ENCODE measurements around the gene RECK. TPM values are rescaled to one million over a fixed set of nuclear protein-coding genes. Genes with fewer than 3 reads are reported as not detected.

Gene RECK
- total RNA-seq, 1 experiment from 2014 or later: 13.2 TPM

DNA sequence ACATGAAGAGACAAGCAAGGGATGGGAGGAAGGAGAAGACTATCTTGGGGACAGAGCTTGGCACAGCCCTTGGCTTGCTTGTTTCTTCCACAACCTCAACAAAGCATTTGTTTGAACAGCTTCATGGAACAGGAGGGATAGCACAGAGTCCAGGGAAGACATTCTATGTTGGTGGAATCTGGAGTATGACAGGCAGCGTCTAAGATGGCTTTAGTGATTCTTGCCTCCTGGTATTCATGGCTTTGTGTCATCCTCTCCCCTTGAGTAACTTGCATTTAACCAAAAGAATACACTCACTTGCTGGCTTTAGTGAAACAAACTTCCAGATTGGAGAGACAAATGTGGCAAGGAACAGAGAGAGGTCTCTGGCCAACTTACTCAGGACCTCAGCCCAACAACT is 30.8 kb upstream of the RECK start:
- Histone ChIP-seq H3K9me3 (ENCODE audit: control insufficient read depth, insufficient read depth, low read depth, low read length) (no peaks in the 10 kb centered on the region), H3K27me3 (ENCODE audit: control insufficient read depth, insufficient read depth, low read length) (peaks cover 69% of the 10 kb centered on the region), H3K4me3 (ENCODE audit: low read depth in 2 of 2, low read length in 2 of 2) (no peak overlapping the region), H3K4me1 (ENCODE audit: control insufficient read depth, insufficient read depth, low read length) (no peaks in the 10 kb centered on the region), H3K27ac (ENCODE audit: low read length) (no peak overlapping the region), H3K36me3 (ENCODE audit: control insufficient read depth, insufficient read depth, low read length) (no peaks in the 10 kb centered on the region)
- DNase-seq (ENCODE audit: low read depth, low spot score): no peak
- TF ChIP-seq CTCF (IDR thresholded peaks at IDR 0.05): no peak
- TF ChIP-seq REST (IDR thresholded peaks at IDR 0.05; ENCODE audit: insufficient read depth in 1 of 2, low read depth in 2 of 2, low read length in 1 of 2): no peak
- TF ChIP-seq SIN3A (IDR thresholded peaks at IDR 0.05; ENCODE audit: borderline replicate concordance, insufficient read depth, low read depth, low read length): no peak
- no peak for TF ChIP-seq TCF7L2 (IDR thresholded peaks at IDR 0.05; ENCODE audit: low read depth, low read length)
- no peak for TF ChIP-seq POLR2AphosphoS5 (IDR thresholded peaks at IDR 0.05; ENCODE audit: low read depth, low read length)
- ATAC-seq: no peak
- ChIA-PET POLR2A (no interaction called here), CTCF (interaction anchor here (1.6 kb wide), 1 partner anchor 18 kb away, joined by 5 read pairs; no protein-coding TSS in a partner anchor)
- BruUV-seq (replicated peaks): no TSS peak
- in situ Hi-C loops (cut with HindIII; ENCODE audit: low pct_unique_long_range_greater_than_20kb, low sequenced_read_pairs) (no loop called here), intact Hi-C loops (cut with micrococcal nuclease; ENCODE audit: unreplicated experiment) (no loop called here)

DNA sequence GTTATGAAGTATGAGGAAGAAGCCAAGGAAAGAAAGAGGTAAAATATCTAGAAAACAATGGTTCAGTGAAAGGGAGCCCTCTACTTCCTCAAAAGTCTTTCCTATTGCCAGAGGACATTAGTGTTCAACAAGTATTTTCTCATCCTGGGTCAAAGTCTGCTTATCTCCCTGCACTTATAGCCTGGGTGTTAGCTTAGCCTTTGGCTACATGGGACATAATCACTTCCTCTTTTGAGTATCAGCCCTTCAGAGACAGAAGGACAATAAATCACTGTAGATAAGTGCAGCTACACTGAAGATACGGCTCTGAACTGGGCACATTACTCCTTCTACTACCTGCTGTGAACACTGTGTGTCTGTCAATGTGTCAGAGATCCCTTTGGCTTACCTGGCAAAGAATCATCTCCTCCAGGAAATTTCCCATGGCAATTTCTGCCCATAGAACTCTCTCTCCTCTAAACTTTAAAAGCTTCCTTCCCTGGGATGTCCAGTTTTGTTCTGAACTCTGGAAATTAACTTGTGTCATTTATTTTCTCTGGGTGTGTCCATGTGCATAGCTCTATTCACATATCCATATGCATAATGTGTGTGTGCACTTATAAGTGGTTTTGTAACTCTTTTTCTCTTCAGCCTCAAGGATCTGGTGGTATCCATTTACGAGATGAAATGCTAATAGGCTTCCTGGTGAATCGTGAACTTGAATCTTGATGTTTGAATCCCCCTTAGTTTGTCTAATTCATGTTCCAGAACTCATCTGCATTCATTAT is 30.0 kb upstream of the RECK start:
- ChIA-PET CTCF (interaction anchor here (1.6 to 2.3 kb wide), 2 partner anchors 17 to 18 kb away, joined by 5 to 34 read pairs; no protein-coding TSS in a partner anchor), POLR2A (no interaction called here)
- H3K9me3 ChIP-seq (ENCODE audit: control insufficient read depth, insufficient read depth, low read depth, low read length): no peaks in the 10 kb centered on the region
- H3K27me3 ChIP-seq (ENCODE audit: control insufficient read depth, insufficient read depth, low read length): peaks cover 73% of the 10 kb centered on the region
- ATAC-seq (no peak), DNase-seq (ENCODE audit: low read depth, low spot score) (no peak)
- H3K4me3 ChIP-seq (ENCODE audit: low read depth in 2 of 2, low read length in 2 of 2): no peak overlapping the region
- no peaks in the 10 kb centered on the region for H3K36me3 ChIP-seq (ENCODE audit: control insufficient read depth, insufficient read depth, low read length)
- intact Hi-C loops (cut with micrococcal nuclease; ENCODE audit: unreplicated experiment) (no loop called here), in situ Hi-C loops (cut with HindIII; ENCODE audit: low pct_unique_long_range_greater_than_20kb, low sequenced_read_pairs) (no loop called here)
- H3K4me1 ChIP-seq (ENCODE audit: control insufficient read depth, insufficient read depth, low read length): no peaks in the 10 kb centered on the region
- BruUV-seq (replicated peaks): no TSS peak
- no peak overlapping the region for H3K27ac ChIP-seq (ENCODE audit: low read length)
- no peak for TF ChIP-seq POLR2AphosphoS5 (IDR thresholded peaks at IDR 0.05; ENCODE audit: low read depth, low read length)
- TF ChIP-seq CTCF (IDR thresholded peaks at IDR 0.05): no peak
- TF ChIP-seq SIN3A (IDR thresholded peaks at IDR 0.05; ENCODE audit: borderline replicate concordance, insufficient read depth, low read depth, low read length): no peak
- TF ChIP-seq REST (IDR thresholded peaks at IDR 0.05; ENCODE audit: insufficient read depth in 1 of 2, low read depth in 2 of 2, low read length in 1 of 2): no peak
- TF ChIP-seq TCF7L2 (IDR thresholded peaks at IDR 0.05; ENCODE audit: low read depth, low read length): no peak
